H1 (cell line): ENCODE results near the gene FRMD4B. TPM values are rescaled to one million over a fixed set of nuclear protein-coding genes. Genes with fewer than 3 reads are reported as not detected.

Experiments used
- CTCF ChIA-PET: fragments of 300-600 bp; sonication (Branson Sonifier 250); formaldehyde crosslinking; loops from one replicate; lab custom pipeline; 2021; ENCODE audit not compliant: partially characterized antibody; lab: Charles Lee
- POLR2A ChIA-PET: fragments of 300-600 bp; sonication (Branson Sonifier 250); formaldehyde crosslinking; loops from one replicate; lab custom pipeline; 2021; ENCODE audit warnings: inconsistent platforms; ENCODE audit not compliant: partially characterized antibody; lab: Charles Lee
- DNase-seq, 2 experiments: peaks; one replicate each; pipeline versions ENCODE4 v3.0.0 to v3.0.0-alpha.2; 2010 to 2022; ENCODE audit warnings: low spot score in 2 of 2, low read depth in 1 of 2, mixed read lengths in 1 of 2
- FAIRE-seq: peaks from 2 replicates; lab custom pipeline; 2011; peaks lifted over from hg19 to GRCh38; lab: Jason Lieb, UNC
- H2AFZ ChIP-seq: 2 replicates; pipeline ENCODE4 v1.8.1; 2012; ENCODE audit warnings: low read length, inconsistent platforms
- H2AK5ac ChIP-seq: 2 replicates; pipeline ENCODE4 v1.6.1; 2013; ENCODE audit warnings: low read depth, low read length
- H2BK120ac ChIP-seq: replicated peaks from 2 replicates; pipeline ENCODE3; 2013; ENCODE audit warnings: low read depth, low read length, inconsistent platforms
- H2BK12ac ChIP-seq: 2 replicates; pipeline ENCODE4 v1.6.1; 2013; ENCODE audit warnings: low read depth, low read length
- H2BK15ac ChIP-seq: 2 replicates; pipeline ENCODE4 v1.6.1; 2013; ENCODE audit warnings: low read length
- H2BK20ac ChIP-seq: 2 replicates; pipeline ENCODE4 v1.6.1; 2013; ENCODE audit warnings: low read length
- H2BK5ac ChIP-seq: 2 replicates; pipeline ENCODE4 v1.6.1; 2013; ENCODE audit warnings: low read depth, low read length
- H3K14ac ChIP-seq: 2 replicates; pipeline ENCODE4 v1.6.1; 2013; ENCODE audit warnings: inconsistent platforms; ENCODE audit not compliant: insufficient read length
- H3K18ac ChIP-seq: 2 replicates; pipeline ENCODE4 v1.6.1; 2013; ENCODE audit warnings: low read length; ENCODE audit errors: extremely low read depth
- H3K23ac ChIP-seq: 2 replicates; pipeline ENCODE4 v1.6.1; 2013; ENCODE audit warnings: inconsistent platforms; ENCODE audit not compliant: insufficient read length
- H3K23me2 ChIP-seq: 2 replicates; pipeline ENCODE4 v1.6.1; 2013; ENCODE audit warnings: low read depth, low read length
- H3K27ac ChIP-seq: 2 replicates; pipeline ENCODE4 v1.6.1; 2011; ENCODE audit warnings: low read depth, low read length, inconsistent platforms
- H3K27me3 ChIP-seq, 4 experiments: replicated peaks in 1 of 4; 1 replicate in 1 of 4; 2 replicates in 3 of 4; pipeline versions ENCODE4 v1.6.1 to v1.8.1; 2011 to 2013; ENCODE audit warnings: low read length in 3 of 4, mild to moderate bottlenecking in 3 of 4, inconsistent platforms in 2 of 4, mixed read lengths in 2 of 4, moderate library complexity in 1 of 4; ENCODE audit not compliant: control insufficient read depth in 3 of 4, insufficient read depth in 3 of 4; ENCODE audit errors: extremely low read depth in 1 of 4
- H3K36me3 ChIP-seq, 4 experiments: 2 replicates each; pipeline versions ENCODE4 v1.6.1 to v1.8.1; 2011 to 2013; ENCODE audit warnings: mild to moderate bottlenecking in 4 of 4, low read length in 3 of 4, moderate library complexity in 2 of 4, control low read depth in 1 of 4, inconsistent platforms in 1 of 4; ENCODE audit not compliant: insufficient read depth in 4 of 4, control insufficient read depth in 2 of 4
- H3K4ac ChIP-seq: replicated peaks from 2 replicates; pipeline ENCODE3; 2013; ENCODE audit warnings: low read length, low read depth, mixed read lengths, inconsistent platforms; ENCODE audit not compliant: insufficient read length
- H3K4me1 ChIP-seq, 4 experiments: replicated peaks in 1 of 4; 1 replicate in 1 of 4; 2 replicates in 3 of 4; pipeline versions ENCODE4 v1.6.1 to v1.8.1; 2011 to 2013; ENCODE audit warnings: low read length in 3 of 4, inconsistent platforms in 2 of 4, mixed read lengths in 1 of 4; ENCODE audit not compliant: insufficient read depth in 4 of 4, control insufficient read depth in 3 of 4
- H3K4me2 ChIP-seq, 2 experiments: 2 replicates each; pipeline versions ENCODE4 v1.6.1 to v1.8.1; 2011 to 2013; ENCODE audit warnings: low read depth in 2 of 2, low read length in 2 of 2, control low read depth in 1 of 2, inconsistent platforms in 1 of 2, mild to moderate bottlenecking in 1 of 2; ENCODE audit not compliant: insufficient read depth in 1 of 2
- H3K4me3 ChIP-seq, 4 experiments: fragments of 200-600, 300-600 bp in 1 of 4; sonication (generic), shearing (Covaris generic), sonication (Bioruptor Twin) in 1 of 4; 2 replicates each; pipeline versions ENCODE4 v1.5.1 to v1.8.1; 2011 to 2016; ENCODE audit warnings: low read length in 4 of 4, low read depth in 3 of 4, control low read depth in 2 of 4, inconsistent platforms in 2 of 4, mild to moderate bottlenecking in 2 of 4, mixed read lengths in 1 of 4, moderate library complexity in 1 of 4; ENCODE audit not compliant: insufficient read depth in 2 of 4; ENCODE audit errors: extremely low read depth in 1 of 4
- H3K56ac ChIP-seq: replicated peaks from 2 replicates; pipeline ENCODE3; 2013; ENCODE audit warnings: low read depth, mild to moderate bottlenecking, mixed read lengths, low read length, inconsistent platforms; ENCODE audit not compliant: insufficient read length
- H3K79me1 ChIP-seq: 2 replicates; pipeline ENCODE4 v1.6.1; 2013; ENCODE audit warnings: low read depth, low read length, control low read depth
- H3K79me2 ChIP-seq, 2 experiments: 2 replicates each; pipeline versions ENCODE4 v1.6.1 to v1.8.1; 2012 to 2013; ENCODE audit warnings: low read length in 2 of 2, mild to moderate bottlenecking in 2 of 2, inconsistent platforms in 1 of 2; ENCODE audit not compliant: insufficient read depth in 2 of 2, control insufficient read depth in 1 of 2
- H3K9ac ChIP-seq, 4 experiments: replicated peaks in 1 of 4; 1 replicate in 1 of 4; 2 replicates in 3 of 4; pipeline versions ENCODE4 v1.6.1 to v1.8.1; 2011 to 2013; ENCODE audit warnings: low read depth in 3 of 4, low read length in 3 of 4, control low read depth in 2 of 4, mild to moderate bottlenecking in 2 of 4, moderate library complexity in 2 of 4, inconsistent platforms in 1 of 4; ENCODE audit errors: extremely low read depth in 1 of 4
- H3K9me3 ChIP-seq, 2 experiments: 2 replicates each; pipeline versions ENCODE4 v1.6.1 to v1.8.1; 2012 to 2013; ENCODE audit warnings: mild to moderate bottlenecking in 2 of 2, moderate library complexity in 2 of 2, control low read depth in 1 of 2, inconsistent platforms in 1 of 2, low read depth in 1 of 2, low read length in 1 of 2, mixed read lengths in 1 of 2; ENCODE audit not compliant: insufficient read depth in 2 of 2
- H4K20me1 ChIP-seq, 2 experiments: replicated peaks in 1 of 2; 2 replicates each; pipeline versions ENCODE3 to v1.8.1; 2011 to 2013; ENCODE audit warnings: inconsistent platforms in 2 of 2, low read length in 2 of 2, mild to moderate bottlenecking in 1 of 2; ENCODE audit not compliant: insufficient read depth in 2 of 2, control insufficient read depth in 1 of 2
- H4K5ac ChIP-seq: 2 replicates; pipeline ENCODE4 v1.6.1; 2013; ENCODE audit warnings: low read length, low read depth, mixed read lengths, inconsistent platforms; ENCODE audit not compliant: insufficient read length
- H4K8ac ChIP-seq: 2 replicates; pipeline ENCODE4 v1.8.0; 2013; ENCODE audit warnings: mild to moderate bottlenecking, moderate library complexity, low read length, inconsistent platforms; ENCODE audit not compliant: insufficient read depth; ENCODE audit errors: extremely low read depth
- H4K91ac ChIP-seq: replicated peaks from 2 replicates; pipeline ENCODE3; 2013; ENCODE audit warnings: low read length, mixed read lengths, inconsistent platforms; ENCODE audit not compliant: insufficient read length
- CHD2 ChIP-seq: IDR thresholded peaks from 2 replicates; pipeline ENCODE4 v1.6.1; 2012; ENCODE audit warnings: low read length, improper control_type of control experiment
- EGR1 ChIP-seq: IDR thresholded peaks from 2 replicates; pipeline ENCODE4 v1.6.1; 2011; ENCODE audit warnings: low read depth, low read length, borderline replicate concordance
- EZH2 ChIP-seq: fragments of 200-600 bp; sonication (generic); IDR thresholded peaks from 2 replicates; pipeline ENCODE4 v1.7.1; 2012; ENCODE audit warnings: low read depth, mild to moderate bottlenecking, moderate library complexity, low read length, inconsistent platforms; ENCODE audit not compliant: severe bottlenecking
- GTF2F1 ChIP-seq: IDR thresholded peaks from 2 replicates; pipeline ENCODE4 v1.6.1; 2012; ENCODE audit warnings: low read depth, low read length, improper control_type of control experiment, borderline replicate concordance
- KDM4A ChIP-seq: IDR thresholded peaks from one replicate; pipeline ENCODE4 v1.7.1; 2012; ENCODE audit warnings: low read depth, mild to moderate bottlenecking, moderate library complexity, low read length, inconsistent platforms; ENCODE audit not compliant: severe bottlenecking
- NANOG ChIP-seq: IDR thresholded peaks from 2 replicates; pipeline ENCODE4 v1.6.1; 2011; ENCODE audit warnings: low read length, low read depth, mild to moderate bottlenecking, inconsistent platforms; ENCODE audit not compliant: insufficient read depth, poor library complexity, severe bottlenecking
- POLR2A ChIP-seq, 2 experiments: IDR thresholded peaks; 1 replicate in 1 of 2; 2 replicates in 1 of 2; pipeline ENCODE4 v1.6.1; 2011; ENCODE audit warnings: low read depth in 2 of 2, low read length in 2 of 2, mild to moderate bottlenecking in 2 of 2; ENCODE audit errors: control extremely low read depth in 1 of 2
- RFX5 ChIP-seq: IDR thresholded peaks from 2 replicates; pipeline ENCODE4 v1.6.1; 2011; ENCODE audit warnings: low read depth, low read length, improper control_type of control experiment, borderline replicate concordance
- RXRA ChIP-seq: IDR thresholded peaks from 2 replicates; pipeline ENCODE4 v1.6.1; 2011; ENCODE audit warnings: low read depth, mild to moderate bottlenecking, low read length, moderate library complexity; ENCODE audit not compliant: insufficient read depth
- SIN3A ChIP-seq, 2 experiments: IDR thresholded peaks in 1 of 2; conservative IDR thresholded peaks in 1 of 2; 2 replicates each; pipeline ENCODE4 v1.6.1; 2011 to 2012; ENCODE audit warnings: low read length in 2 of 2, improper control_type of control experiment in 1 of 2, low read depth in 1 of 2, mild to moderate bottlenecking in 1 of 2
- SIX5 ChIP-seq: IDR thresholded peaks from 2 replicates; pipeline ENCODE4 v1.6.1; 2011; ENCODE audit warnings: mild to moderate bottlenecking, low read depth, low read length
- SP2 ChIP-seq: IDR thresholded peaks from 2 replicates; pipeline ENCODE4 v1.6.1; 2012; ENCODE audit warnings: mild to moderate bottlenecking, low read length, inconsistent platforms
- USF2 ChIP-seq: IDR thresholded peaks from 2 replicates; pipeline ENCODE4 v1.6.1; 2011; ENCODE audit warnings: low read length, improper control_type of control experiment
- WGBS, 2 experiments: shearing (Covaris generic) in 1 of 2; methylation state at CpG; one replicate each; pipeline versions ENCODE4 v1.1.6 to v1.1.7; 2013 to 2015; ENCODE audit warnings: low lambda C conversion rate in 2 of 2, mixed read lengths in 2 of 2, inconsistent platforms in 1 of 2, low coverage in 1 of 2, missing lambda C conversion rate in 1 of 2; ENCODE audit not compliant: insufficient replicate concordance in 2 of 2, insufficient coverage in 1 of 2, insufficient read length in 1 of 2; ENCODE audit errors: extremely low coverage in 1 of 2, missing lambda C conversion rate in 1 of 2; 5-methylcytosine and 5-hydroxymethylcytosine counted together
- polyA plus RNA-seq, 7 experiments: library from polyadenylated mRNA; depleted of rRNA in 3 of 7; stranded (reverse) in 5 of 7; unstranded in 2 of 7; fragments of >200 nt in 5 of 7; fragments of 200-250 nt in 2 of 7; gene quantifications; 1 replicate in 5 of 7; 2 replicates in 1 of 7; 4 replicates in 1 of 7; pipeline versions ENCODE4 v1.2.1 to v1.2.3, GENCODE V29; 2011 to 2013; ENCODE audit warnings: missing spikeins in 2 of 7, mixed read lengths in 2 of 7
- total RNA-seq: library from RNA; stranded (reverse); fragmentation: NEBNext Ultra II Directional; extraction: Animal tissue kit (Norgen Biotek cat#: 25700); gene quantifications from 2 replicates; pipeline ENCODE4 v1.2.1, GENCODE V29; 2021

The FRMD4B gene
- total and polyA plus RNA-seq, 2 of the 8 experiments (the other 6 are each of a cell fraction or from before 2014, with no cell fraction given): 2.7 to 7.2 TPM

- no peaks in the 10 kb centered on the region for H4K20me1 ChIP-seq
- POLR2A ChIA-PET: no interaction called here
- no peaks in the 10 kb centered on the region for H3K27me3 ChIP-seq
- peaks cover 0 to 2% (median 0%) of the 10 kb centered on the region in 4 experiments; a peak in 2 of 7 replicates for H3K4me1 ChIP-seq
- H3K36me3 ChIP-seq: peaks cover 0 to 3% (median 0%) of the 10 kb centered on the region in 4 experiments; a peak in 1 of 8 replicates
- H3K79me2 ChIP-seq: no peaks in the 10 kb centered on the region
- H3K79me1 ChIP-seq: no peaks in the 10 kb centered on the region
- peaks cover 6 to 11% of the 10 kb centered on the region in 2 experiments; a peak in 3 of 4 replicates for H3K9me3 ChIP-seq
- H2AFZ ChIP-seq: no peak overlapping the region
- no peak overlapping the region for H2BK12ac ChIP-seq
- H3K23ac ChIP-seq: no peak overlapping the region
- no peak overlapping the region for H4K91ac ChIP-seq
- no peak overlapping the region for H3K4me2 ChIP-seq
- H2BK20ac ChIP-seq: no peak overlapping the region
- CTCF ChIA-PET: interaction anchor here (1.1 to 2.8 kb wide), 2 partner anchors 8 to 80 kb away, joined by 3 to 9 read pairs; no protein-coding TSS in a partner anchor
- no peaks in the 10 kb centered on the region for H3K23me2 ChIP-seq
- no peak for DNase-seq
- no peak for FAIRE-seq
- H3K27ac ChIP-seq: no peak overlapping the region
- no peak overlapping the region for H3K9ac ChIP-seq
- H2BK120ac ChIP-seq: no peak overlapping the region
- H2BK15ac ChIP-seq: no peak overlapping the region
- H3K18ac ChIP-seq: no peak overlapping the region
- H2BK5ac ChIP-seq: no peak overlapping the region
- H2AK5ac ChIP-seq: no peak overlapping the region
- no peak overlapping the region for H4K8ac ChIP-seq
- 95% methylated on average over 4 of the region's 4 CpGs; no CpG with 5 or more reads in 1 of the 2 experiments for WGBS, 2 experiments
- H4K5ac ChIP-seq: no peak overlapping the region
- no peak overlapping the region for H3K14ac ChIP-seq
- H3K4me3 ChIP-seq: no peak overlapping the region
- no peak overlapping the region for H3K4ac ChIP-seq
- no peak overlapping the region for H3K56ac ChIP-seq
- TF ChIP-seq CHD2 (no peak), EZH2 (no peak), EGR1 (no peak), KDM4A (no peak), GTF2F1 (no peak), RFX5 (no peak), POLR2A (IDR thresholded peaks at IDR 0.05; ENCODE audit: control extremely low read depth in 1 of 2, low read depth in 2 of 2, low read length in 2 of 2) (no peak), USF2 (no peak), RXRA (no peak), SP2 (no peak), SIN3A (conservative IDR thresholded peaks at IDR 0.05 in 1 of 2, IDR thresholded peaks at IDR 0.05 in 1 of 2; ENCODE audit: low read depth in 1 of 2, low read length in 2 of 2) (no peak), NANOG (no peak), SIX5 (no peak)
These were observed 17.6 kb upstream of the FRMD4B start for GRCh38 chr3:69403454-69403853.
